H1 (cell line): Measurements from ENCODE around the gene OGG1. TPM values are rescaled to one million over a fixed set of nuclear protein-coding genes. Genes with fewer than 3 reads are reported as not detected.

ENCODE experiments used
- CTCF ChIA-PET: fragments of 300-600 bp; sonication (Branson Sonifier 250); formaldehyde crosslinking; loops from one replicate; lab custom pipeline; 2021; ENCODE audit not compliant: partially characterized antibody; lab: Charles Lee
- POLR2A ChIA-PET: fragments of 300-600 bp; sonication (Branson Sonifier 250); formaldehyde crosslinking; loops from one replicate; lab custom pipeline; 2021; ENCODE audit warnings: inconsistent platforms; ENCODE audit not compliant: partially characterized antibody; lab: Charles Lee
- DNase-seq, 2 experiments: peaks; one replicate each; pipeline versions ENCODE4 v3.0.0 to v3.0.0-alpha.2; 2010 to 2022; ENCODE audit warnings: low spot score in 2 of 2, low read depth in 1 of 2, mixed read lengths in 1 of 2
- FAIRE-seq: peaks from 2 replicates; lab custom pipeline; 2011; peaks lifted over from hg19 to GRCh38; lab: Jason Lieb, UNC
- H2AFZ ChIP-seq: 2 replicates; pipeline ENCODE4 v1.8.1; 2012; ENCODE audit warnings: low read length, inconsistent platforms
- H2AK5ac ChIP-seq: 2 replicates; pipeline ENCODE4 v1.6.1; 2013; ENCODE audit warnings: low read depth, low read length
- H2BK120ac ChIP-seq: replicated peaks from 2 replicates; pipeline ENCODE3; 2013; ENCODE audit warnings: low read depth, low read length, inconsistent platforms
- H2BK12ac ChIP-seq: 2 replicates; pipeline ENCODE4 v1.6.1; 2013; ENCODE audit warnings: low read depth, low read length
- H2BK15ac ChIP-seq: 2 replicates; pipeline ENCODE4 v1.6.1; 2013; ENCODE audit warnings: low read length
- H2BK20ac ChIP-seq: 2 replicates; pipeline ENCODE4 v1.6.1; 2013; ENCODE audit warnings: low read length
- H2BK5ac ChIP-seq: 2 replicates; pipeline ENCODE4 v1.6.1; 2013; ENCODE audit warnings: low read depth, low read length
- H3K14ac ChIP-seq: 2 replicates; pipeline ENCODE4 v1.6.1; 2013; ENCODE audit warnings: inconsistent platforms; ENCODE audit not compliant: insufficient read length
- H3K18ac ChIP-seq: 2 replicates; pipeline ENCODE4 v1.6.1; 2013; ENCODE audit warnings: low read length; ENCODE audit errors: extremely low read depth
- H3K23ac ChIP-seq: 2 replicates; pipeline ENCODE4 v1.6.1; 2013; ENCODE audit warnings: inconsistent platforms; ENCODE audit not compliant: insufficient read length
- H3K23me2 ChIP-seq: 2 replicates; pipeline ENCODE4 v1.6.1; 2013; ENCODE audit warnings: low read depth, low read length
- H3K27ac ChIP-seq: 2 replicates; pipeline ENCODE4 v1.6.1; 2011; ENCODE audit warnings: low read depth, low read length, inconsistent platforms
- H3K27me3 ChIP-seq, 4 experiments: replicated peaks in 1 of 4; 1 replicate in 1 of 4; 2 replicates in 3 of 4; pipeline versions ENCODE4 v1.6.1 to v1.8.1; 2011 to 2013; ENCODE audit warnings: low read length in 3 of 4, mild to moderate bottlenecking in 3 of 4, inconsistent platforms in 2 of 4, mixed read lengths in 2 of 4, moderate library complexity in 1 of 4; ENCODE audit not compliant: control insufficient read depth in 3 of 4, insufficient read depth in 3 of 4; ENCODE audit errors: extremely low read depth in 1 of 4
- H3K36me3 ChIP-seq, 4 experiments: 2 replicates each; pipeline versions ENCODE4 v1.6.1 to v1.8.1; 2011 to 2013; ENCODE audit warnings: mild to moderate bottlenecking in 4 of 4, low read length in 3 of 4, moderate library complexity in 2 of 4, control low read depth in 1 of 4, inconsistent platforms in 1 of 4; ENCODE audit not compliant: insufficient read depth in 4 of 4, control insufficient read depth in 2 of 4
- H3K4ac ChIP-seq: replicated peaks from 2 replicates; pipeline ENCODE3; 2013; ENCODE audit warnings: low read length, low read depth, mixed read lengths, inconsistent platforms; ENCODE audit not compliant: insufficient read length
- H3K4me1 ChIP-seq, 4 experiments: replicated peaks in 1 of 4; 1 replicate in 1 of 4; 2 replicates in 3 of 4; pipeline versions ENCODE4 v1.6.1 to v1.8.1; 2011 to 2013; ENCODE audit warnings: low read length in 3 of 4, inconsistent platforms in 2 of 4, mixed read lengths in 1 of 4; ENCODE audit not compliant: insufficient read depth in 4 of 4, control insufficient read depth in 3 of 4
- H3K4me2 ChIP-seq, 2 experiments: 2 replicates each; pipeline versions ENCODE4 v1.6.1 to v1.8.1; 2011 to 2013; ENCODE audit warnings: low read depth in 2 of 2, low read length in 2 of 2, control low read depth in 1 of 2, inconsistent platforms in 1 of 2, mild to moderate bottlenecking in 1 of 2; ENCODE audit not compliant: insufficient read depth in 1 of 2
- H3K4me3 ChIP-seq, 4 experiments: fragments of 200-600, 300-600 bp in 1 of 4; sonication (generic), shearing (Covaris generic), sonication (Bioruptor Twin) in 1 of 4; 2 replicates each; pipeline versions ENCODE4 v1.5.1 to v1.8.1; 2011 to 2016; ENCODE audit warnings: low read length in 4 of 4, low read depth in 3 of 4, control low read depth in 2 of 4, inconsistent platforms in 2 of 4, mild to moderate bottlenecking in 2 of 4, mixed read lengths in 1 of 4, moderate library complexity in 1 of 4; ENCODE audit not compliant: insufficient read depth in 2 of 4; ENCODE audit errors: extremely low read depth in 1 of 4
- H3K56ac ChIP-seq: replicated peaks from 2 replicates; pipeline ENCODE3; 2013; ENCODE audit warnings: low read depth, mild to moderate bottlenecking, mixed read lengths, low read length, inconsistent platforms; ENCODE audit not compliant: insufficient read length
- H3K79me1 ChIP-seq: 2 replicates; pipeline ENCODE4 v1.6.1; 2013; ENCODE audit warnings: low read depth, low read length, control low read depth
- H3K79me2 ChIP-seq, 2 experiments: 2 replicates each; pipeline versions ENCODE4 v1.6.1 to v1.8.1; 2012 to 2013; ENCODE audit warnings: low read length in 2 of 2, mild to moderate bottlenecking in 2 of 2, inconsistent platforms in 1 of 2; ENCODE audit not compliant: insufficient read depth in 2 of 2, control insufficient read depth in 1 of 2
- H3K9ac ChIP-seq, 4 experiments: replicated peaks in 1 of 4; 1 replicate in 1 of 4; 2 replicates in 3 of 4; pipeline versions ENCODE4 v1.6.1 to v1.8.1; 2011 to 2013; ENCODE audit warnings: low read depth in 3 of 4, low read length in 3 of 4, control low read depth in 2 of 4, mild to moderate bottlenecking in 2 of 4, moderate library complexity in 2 of 4, inconsistent platforms in 1 of 4; ENCODE audit errors: extremely low read depth in 1 of 4
- H3K9me3 ChIP-seq, 2 experiments: 2 replicates each; pipeline versions ENCODE4 v1.6.1 to v1.8.1; 2012 to 2013; ENCODE audit warnings: mild to moderate bottlenecking in 2 of 2, moderate library complexity in 2 of 2, control low read depth in 1 of 2, inconsistent platforms in 1 of 2, low read depth in 1 of 2, low read length in 1 of 2, mixed read lengths in 1 of 2; ENCODE audit not compliant: insufficient read depth in 2 of 2
- H4K20me1 ChIP-seq, 2 experiments: replicated peaks in 1 of 2; 2 replicates each; pipeline versions ENCODE3 to v1.8.1; 2011 to 2013; ENCODE audit warnings: inconsistent platforms in 2 of 2, low read length in 2 of 2, mild to moderate bottlenecking in 1 of 2; ENCODE audit not compliant: insufficient read depth in 2 of 2, control insufficient read depth in 1 of 2
- H4K5ac ChIP-seq: 2 replicates; pipeline ENCODE4 v1.6.1; 2013; ENCODE audit warnings: low read length, low read depth, mixed read lengths, inconsistent platforms; ENCODE audit not compliant: insufficient read length
- H4K8ac ChIP-seq: 2 replicates; pipeline ENCODE4 v1.8.0; 2013; ENCODE audit warnings: mild to moderate bottlenecking, moderate library complexity, low read length, inconsistent platforms; ENCODE audit not compliant: insufficient read depth; ENCODE audit errors: extremely low read depth
- H4K91ac ChIP-seq: replicated peaks from 2 replicates; pipeline ENCODE3; 2013; ENCODE audit warnings: low read length, mixed read lengths, inconsistent platforms; ENCODE audit not compliant: insufficient read length
- ASH2L ChIP-seq: fragments of 200-600, 300-600 bp; sonication (generic); IDR thresholded peaks from one replicate; pipeline ENCODE4 v1.7.1; 2017; ENCODE audit warnings: low read length
- CEBPB ChIP-seq: IDR thresholded peaks from 2 replicates; pipeline ENCODE4 v1.6.1; 2012; ENCODE audit warnings: low read depth, low read length
- CHD1 ChIP-seq: IDR thresholded peaks from 2 replicates; pipeline ENCODE4 v1.6.1; 2012; ENCODE audit warnings: low read depth, low read length, improper control_type of control experiment
- EZH2 ChIP-seq: fragments of 200-600 bp; sonication (generic); IDR thresholded peaks from 2 replicates; pipeline ENCODE4 v1.7.1; 2012; ENCODE audit warnings: low read depth, mild to moderate bottlenecking, moderate library complexity, low read length, inconsistent platforms; ENCODE audit not compliant: severe bottlenecking
- HDAC2 ChIP-seq, 2 experiments: fragments of 300-600 bp in 1 of 2; sonication (generic) in 1 of 2; IDR thresholded peaks; 2 replicates each; pipeline ENCODE4 v1.6.1; 2011 to 2012; ENCODE audit warnings: low read depth in 2 of 2, low read length in 2 of 2, mild to moderate bottlenecking in 2 of 2, moderate library complexity in 2 of 2, borderline replicate concordance in 1 of 2, inconsistent platforms in 1 of 2
- JUND ChIP-seq: IDR thresholded peaks from 2 replicates; pipeline ENCODE4 v1.6.1; 2011; ENCODE audit warnings: mild to moderate bottlenecking, improper control_type of control experiment, low read length
- KDM1A ChIP-seq: fragments of 200-600, 300-600 bp; sonication (generic); IDR thresholded peaks from 2 replicates; pipeline ENCODE4 v1.7.1; 2016; ENCODE audit warnings: mild to moderate bottlenecking, low read length, borderline replicate concordance
- MAX ChIP-seq: IDR thresholded peaks from 2 replicates; pipeline ENCODE4 v1.6.1; 2012; ENCODE audit warnings: inconsistent platforms
- NANOG ChIP-seq: IDR thresholded peaks from 2 replicates; pipeline ENCODE4 v1.6.1; 2011; ENCODE audit warnings: low read length, low read depth, mild to moderate bottlenecking, inconsistent platforms; ENCODE audit not compliant: insufficient read depth, poor library complexity, severe bottlenecking
- POU5F1 ChIP-seq: IDR thresholded peaks from 2 replicates; pipeline ENCODE4 v1.6.1; 2011; ENCODE audit warnings: low read depth, mild to moderate bottlenecking, low read length, moderate library complexity
- TBP ChIP-seq: IDR thresholded peaks from 2 replicates; pipeline ENCODE4 v1.6.1; 2011; ENCODE audit warnings: low read depth, low read length, improper control_type of control experiment
- WGBS, 2 experiments: shearing (Covaris generic) in 1 of 2; methylation state at CpG; one replicate each; pipeline versions ENCODE4 v1.1.6 to v1.1.7; 2013 to 2015; ENCODE audit warnings: low lambda C conversion rate in 2 of 2, mixed read lengths in 2 of 2, inconsistent platforms in 1 of 2, low coverage in 1 of 2, missing lambda C conversion rate in 1 of 2; ENCODE audit not compliant: insufficient replicate concordance in 2 of 2, insufficient coverage in 1 of 2, insufficient read length in 1 of 2; ENCODE audit errors: extremely low coverage in 1 of 2, missing lambda C conversion rate in 1 of 2; 5-methylcytosine and 5-hydroxymethylcytosine counted together
- polyA plus RNA-seq, 7 experiments: library from polyadenylated mRNA; depleted of rRNA in 3 of 7; stranded (reverse) in 5 of 7; unstranded in 2 of 7; fragments of >200 nt in 5 of 7; fragments of 200-250 nt in 2 of 7; gene quantifications; 1 replicate in 5 of 7; 2 replicates in 1 of 7; 4 replicates in 1 of 7; pipeline versions ENCODE4 v1.2.1 to v1.2.3, GENCODE V29; 2011 to 2013; ENCODE audit warnings: missing spikeins in 2 of 7, mixed read lengths in 2 of 7
- total RNA-seq: library from RNA; stranded (reverse); fragmentation: NEBNext Ultra II Directional; extraction: Animal tissue kit (Norgen Biotek cat#: 25700); gene quantifications from 2 replicates; pipeline ENCODE4 v1.2.1, GENCODE V29; 2021

The OGG1 gene
- total and polyA plus RNA-seq, 2 of the 8 experiments (the other 6 are each of a cell fraction or from before 2014, with no cell fraction given): 29.6 to 46.8 TPM

DNA sequence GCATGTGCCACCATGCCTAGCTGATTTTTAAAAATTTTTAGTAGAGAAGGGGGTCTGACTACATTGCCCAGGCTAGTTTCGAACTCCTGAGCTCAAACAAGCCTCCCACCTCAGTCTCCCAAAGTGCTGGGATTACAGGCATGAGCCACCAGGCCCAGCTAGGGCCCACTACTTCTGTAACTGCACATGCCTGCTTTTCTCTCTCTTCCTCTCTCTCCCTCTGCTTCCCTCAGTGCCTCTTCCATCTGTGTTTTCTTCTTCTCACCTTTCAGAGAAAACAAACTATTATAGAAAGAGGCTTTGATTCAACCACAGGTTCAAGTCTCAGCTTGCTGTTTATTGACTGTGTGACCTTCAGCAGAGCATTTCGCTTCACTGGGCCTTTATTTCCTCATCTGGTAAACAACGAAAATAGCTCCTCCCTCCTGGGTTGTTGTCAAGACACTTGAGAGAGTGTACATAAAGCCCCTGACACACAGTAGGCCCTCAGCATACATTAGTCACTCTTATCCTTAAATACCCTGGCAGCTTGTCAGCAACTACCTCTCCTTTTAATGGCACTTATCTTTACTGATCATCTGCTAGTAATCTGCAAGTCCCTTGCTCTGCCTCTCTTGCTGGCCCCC, 32.3 kb downstream of the OGG1 start:
- Histone ChIP-seq H3K23me2 (no peaks in the 10 kb centered on the region), H3K79me2 (no peaks in the 10 kb centered on the region), H3K4me3 (no peak overlapping the region), H4K91ac (no peak overlapping the region), H3K18ac (no peak overlapping the region), H2AFZ (no peak overlapping the region), H2BK12ac (no peak overlapping the region), H3K79me1 (no peaks in the 10 kb centered on the region)
- 84% methylated on average over 3 of the region's 3 CpGs; no CpG with 5 or more reads in 1 of the 2 experiments for WGBS, 2 experiments
- no peak for TF ChIP-seq JUND
- TF ChIP-seq MAX: no peak
- no peak for TF ChIP-seq HDAC2 (IDR thresholded peaks at IDR 0.05; ENCODE audit: borderline replicate concordance in 1 of 2, low read depth in 2 of 2, low read length in 2 of 2)
- TF ChIP-seq KDM1A: no peak
- TF ChIP-seq POU5F1: no peak
- TF ChIP-seq ASH2L: no peak
- no peak for TF ChIP-seq CEBPB
- no peak for TF ChIP-seq TBP
- TF ChIP-seq EZH2: no peak
- no peak for TF ChIP-seq CHD1
- TF ChIP-seq NANOG: no peak
- TF ChIP-seq, all 59 proteins: peak for 0
- H4K8ac ChIP-seq: no peak overlapping the region
- H3K27me3 ChIP-seq: peaks cover 0 to 3% (median 0%) of the 10 kb centered on the region in 4 experiments; a peak in 1 of 7 replicates
- H3K36me3 ChIP-seq: peaks cover 4 to 43% (median 25%) of the 10 kb centered on the region in 4 experiments
- no peak overlapping the region for H2AK5ac ChIP-seq
- H3K4ac ChIP-seq: no peak overlapping the region
- H2BK15ac ChIP-seq: no peak overlapping the region
- DNase-seq (no peak), FAIRE-seq (no peak)
- H4K20me1 ChIP-seq: peaks cover 0 to 1% of the 10 kb centered on the region in 2 experiments
- no peak overlapping the region for H3K23ac ChIP-seq
- no peak overlapping the region for H4K5ac ChIP-seq
- no peaks in the 10 kb centered on the region for H3K9me3 ChIP-seq
- CTCF ChIA-PET: interaction anchor here (0.7 to 3.9 kb wide), 8 partner anchors 8 to 655 kb away, joined by 3 to 11 read pairs (median 4); no protein-coding TSS in a partner anchor
- H3K9ac ChIP-seq: no peak overlapping the region
- H3K4me2 ChIP-seq: no peak overlapping the region
- H3K56ac ChIP-seq: no peak overlapping the region
- no peaks in the 10 kb centered on the region for H3K4me1 ChIP-seq
- no peak overlapping the region for H2BK5ac ChIP-seq
- POLR2A ChIA-PET: interaction anchor here (0.8 to 2.3 kb wide), 4 partner anchors 10 to 32 kb away, joined by 3 to 9 read pairs (median 6); partner anchors contain the start of gene OGG1
- H3K14ac ChIP-seq: no peak overlapping the region
- H2BK20ac ChIP-seq: no peak overlapping the region
- H2BK120ac ChIP-seq: no peak overlapping the region
- H3K27ac ChIP-seq: no peak overlapping the region
